HG03196 (cell line): ENCODE data around the gene TSGA10.
"Not testable (repeated sequence)": the region's sequence is repeated elsewhere in the genome, so short reads cannot be mapped to it uniquely, and the experiment has no call there.

Experiments used
- ATAC-seq: cut with Tn5 transposase; IDR thresholded peaks from one replicate; pipeline ENCODE4 v1.9.1; 2021; ENCODE audit not compliant: unreplicated experiment

Gene TSGA10

GRCh38 chr2:99154643-99155536 lies at the start of gene TSGA10, which contains the start of gene LIPT1:
TSS of gene TSGA10 (minus strand) at chr2:99154942. CDS start at chr2:99109439, 45,503 bp downstream.
TSS of gene LIPT1 (plus strand) at chr2:99154967. CDS start at chr2:99161958, 6,991 bp downstream.
- ATAC-seq, result peak; percentile 93

GRCh38 chr2:99201959-99202678 lies 47.4 kb upstream of the TSGA10 start:
- no peak for ATAC-seq

- ATAC-seq, result no peak
Observed at GRCh38 chr2:99200076-99200800, 45.5 kb upstream of the TSGA10 start.

- no peak for ATAC-seq
Observed at GRCh38 chr2:99198103-99198841, 43.5 kb upstream of the TSGA10 start.

GRCh38 chr2:99192364-99192763 lies 37.6 kb upstream of the TSGA10 start:
- not testable (repeated sequence) for ATAC-seq

GRCh38 chr2:99190548-99190947 lies 35.8 kb upstream of the TSGA10 start:
- ATAC-seq, result no peak

- no peak for ATAC-seq
Observed at GRCh38 chr2:99188357-99188756, 33.6 kb upstream of the TSGA10 start.

- no peak for ATAC-seq
Observed at GRCh38 chr2:99187011-99187410, 32.3 kb upstream of the TSGA10 start.

GRCh38 chr2:99184811-99185210 lies 30.1 kb upstream of the TSGA10 start:
- no peak for ATAC-seq

GRCh38 chr2:99183025-99183424 lies 28.3 kb upstream of the TSGA10 start:
- no peak for ATAC-seq

- ATAC-seq, result no peak
Observed at GRCh38 chr2:99181624-99182000, 26.9 kb upstream of the TSGA10 start.

- peak; percentile 94 for ATAC-seq
Observed at GRCh38 chr2:99180755-99181623, 26.2 kb upstream of the TSGA10 start, which contains the start of the genes MITD1 and MRPL30. TSS of gene MITD1 (minus strand) at chr2:99181058. CDS start at chr2:99180981, 77 bp downstream. TSS of gene MRPL30 (plus strand) at chr2:99181184. CDS start at chr2:99186204, 5,020 bp downstream.

GRCh38 chr2:99171377-99172140 lies 16.8 kb upstream of the TSGA10 start:
- no peak for ATAC-seq

GRCh38 chr2:99169534-99169933 lies 14.8 kb upstream of the TSGA10 start:
- no peak for ATAC-seq

- ATAC-seq, result no peak
Observed at GRCh38 chr2:99166218-99166617, 11.5 kb upstream of the TSGA10 start.

GRCh38 chr2:99159594-99159993 lies 4.9 kb upstream of the TSGA10 start:
- no peak for ATAC-seq

- ATAC-seq, result no peak
Observed at GRCh38 chr2:99158599-99158998, 3.9 kb upstream of the TSGA10 start.

GRCh38 chr2:99156891-99157290 lies 2.1 kb upstream of the TSGA10 start:
- ATAC-seq, result no peak
